Activated CD8-positive, alpha-beta memory T cell treated with anti-CD3 and anti-CD28 coated beads, Interleukin-2, amount 50 U/mL, for 24 hours (primary cell): Measurements from ENCODE around the gene SRCIN1.

Experiments used
- DNase-seq: peaks from one replicate; pipeline ENCODE4 v3.0.0-alpha.2; 2020; ENCODE audit errors: extremely low read depth

Gene SRCIN1

DNA sequence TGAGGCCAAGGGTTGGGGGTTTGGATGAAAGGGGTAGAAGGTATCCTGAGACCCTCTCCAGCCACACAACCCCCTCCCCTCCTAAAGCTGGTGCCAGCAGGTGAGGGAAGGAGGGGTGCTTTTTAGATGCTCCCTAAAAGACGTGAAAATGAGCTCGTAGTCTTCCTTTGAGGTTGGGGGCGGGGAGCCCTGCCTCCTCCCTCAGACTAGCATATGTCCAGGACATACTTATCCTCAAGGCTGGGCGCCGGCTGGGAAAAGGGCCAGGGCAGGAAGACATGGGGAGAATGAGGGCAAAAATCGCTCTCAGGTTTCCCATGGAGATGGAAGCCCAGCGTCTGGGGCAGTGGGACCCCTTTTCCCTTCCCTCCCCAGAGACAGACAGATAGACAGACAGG, 26.7 kb downstream of the SRCIN1 start:
- no peak for DNase-seq

DNA sequence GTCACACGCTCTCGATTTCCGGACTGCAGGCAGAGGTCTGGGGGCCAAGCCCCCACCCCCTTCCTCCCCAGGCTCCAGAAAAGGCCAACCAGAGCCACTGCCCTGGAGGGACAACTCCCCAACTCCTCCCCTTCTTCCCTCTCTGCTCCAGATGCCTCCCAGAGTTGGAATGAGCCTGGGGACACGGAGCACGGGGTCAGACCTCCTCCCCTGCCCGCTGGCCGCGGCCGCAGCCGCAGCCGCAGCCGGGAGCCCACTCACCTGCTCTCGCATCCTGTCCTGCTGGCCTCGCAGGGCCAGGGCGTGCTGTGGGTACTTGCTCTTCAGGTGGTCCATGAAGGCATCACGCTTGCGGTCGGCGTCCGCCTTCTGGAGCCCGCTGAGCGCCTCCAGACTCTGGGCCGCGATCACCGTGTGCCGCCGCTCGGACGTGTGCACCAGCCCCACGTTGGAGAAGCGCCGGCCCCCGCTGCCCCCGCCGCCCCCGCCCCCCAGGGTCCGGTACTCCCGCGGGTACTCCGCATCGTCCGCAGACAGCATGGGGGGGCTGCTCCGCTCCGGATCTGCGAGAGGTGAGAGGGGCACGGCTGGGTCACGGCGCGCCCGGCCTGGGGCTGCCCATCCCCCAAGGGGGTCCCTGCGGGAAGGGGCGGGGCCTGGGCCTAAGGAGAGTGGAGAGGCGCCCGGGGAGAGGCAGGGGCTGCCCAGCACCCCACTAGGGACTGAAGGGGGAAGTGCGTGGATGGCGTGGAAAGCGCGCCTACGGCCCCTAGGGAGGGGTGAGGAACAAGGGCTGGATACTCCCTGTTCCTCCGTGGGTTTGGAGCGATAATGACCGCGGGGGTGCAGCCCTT, 27.3 kb downstream of the SRCIN1 start:
- DNase-seq, result no peak

DNA sequence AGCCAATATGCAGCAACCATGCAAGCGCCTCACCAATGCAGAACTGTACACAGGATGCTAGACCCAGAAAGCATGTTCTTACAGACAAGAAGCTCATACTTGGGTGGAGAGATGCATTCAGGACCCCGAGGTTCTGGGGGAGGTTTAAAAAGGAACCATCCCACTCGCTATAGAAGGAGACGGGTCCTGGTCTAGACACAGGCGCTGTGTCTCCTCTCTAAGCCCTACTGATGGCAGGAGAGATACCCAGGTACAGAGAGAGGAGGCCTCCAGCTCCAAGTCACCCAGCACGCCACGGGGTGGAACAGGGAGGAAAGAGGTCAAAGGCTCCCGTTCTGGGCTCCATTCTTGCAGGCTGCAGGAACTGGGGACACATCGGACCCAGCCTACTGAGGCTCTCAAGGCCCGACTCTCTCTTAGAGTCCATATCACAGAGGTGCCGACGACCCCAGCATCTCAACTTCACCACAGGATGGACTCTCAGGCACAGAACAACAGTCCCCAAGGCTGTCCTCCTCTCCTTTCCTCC, 28.0 kb downstream of the SRCIN1 start:
- no peak for DNase-seq

DNA sequence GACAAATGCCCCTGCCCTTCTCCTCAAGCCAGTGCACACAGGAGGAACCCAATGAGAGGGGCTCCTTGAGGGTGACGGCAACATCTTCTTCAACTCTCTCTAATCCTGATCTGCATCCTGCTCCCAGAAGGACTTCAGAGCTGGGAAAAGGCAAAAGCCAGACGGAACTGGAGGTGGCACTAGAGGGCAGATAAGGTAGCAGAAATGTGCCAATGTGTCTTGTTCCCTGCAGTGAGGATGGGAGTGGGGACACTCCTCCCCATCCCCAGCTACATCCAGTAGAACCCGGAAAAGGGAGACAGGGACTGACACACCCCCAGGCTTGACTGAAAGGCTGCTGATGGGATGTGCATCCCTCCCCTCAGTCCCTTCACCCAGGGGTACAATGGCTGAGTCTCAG, 28.5 kb downstream of the SRCIN1 start:
- DNase-seq, result no peak

DNA sequence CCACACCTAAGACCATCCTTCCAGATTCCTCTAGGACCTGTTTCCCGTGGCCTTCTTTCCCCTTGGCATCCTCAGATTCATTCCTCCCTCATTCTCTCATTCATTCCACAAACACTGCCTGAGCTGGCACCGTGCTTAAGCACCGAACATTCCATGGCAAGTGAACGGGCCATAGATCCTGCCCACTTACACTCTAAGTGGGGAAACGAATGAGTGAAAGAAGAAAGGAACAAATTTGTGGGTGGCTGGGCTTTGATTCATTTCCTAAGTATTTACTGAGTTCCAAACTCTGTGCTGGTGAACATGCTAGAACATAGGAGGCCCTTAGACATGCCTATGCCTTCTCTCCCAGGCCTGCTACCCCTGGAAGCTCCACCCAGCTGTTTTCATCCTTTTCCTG, 30.0 kb downstream of the SRCIN1 start:
- no peak for DNase-seq

DNA sequence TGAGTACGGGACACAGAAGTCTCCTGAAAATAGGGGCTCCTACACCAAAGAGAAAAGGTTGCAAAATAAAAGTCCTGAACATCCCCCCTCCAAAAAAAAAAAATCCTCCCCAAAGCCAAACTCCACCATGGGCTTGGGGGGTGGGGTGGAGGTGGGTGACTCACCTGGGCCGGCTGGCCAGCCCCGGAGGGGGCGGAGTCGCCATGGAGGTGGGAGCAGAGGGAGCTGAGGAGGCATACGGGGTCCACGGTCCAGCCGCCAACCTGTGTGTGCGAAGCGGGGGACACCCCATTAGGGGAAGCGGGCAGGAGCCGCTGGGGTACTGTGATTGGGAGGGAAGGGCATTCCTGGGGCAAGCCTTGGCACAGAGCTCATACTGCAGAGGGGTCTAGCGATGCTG, 31.0 kb downstream of the SRCIN1 start:
- DNase-seq, result no peak

DNA sequence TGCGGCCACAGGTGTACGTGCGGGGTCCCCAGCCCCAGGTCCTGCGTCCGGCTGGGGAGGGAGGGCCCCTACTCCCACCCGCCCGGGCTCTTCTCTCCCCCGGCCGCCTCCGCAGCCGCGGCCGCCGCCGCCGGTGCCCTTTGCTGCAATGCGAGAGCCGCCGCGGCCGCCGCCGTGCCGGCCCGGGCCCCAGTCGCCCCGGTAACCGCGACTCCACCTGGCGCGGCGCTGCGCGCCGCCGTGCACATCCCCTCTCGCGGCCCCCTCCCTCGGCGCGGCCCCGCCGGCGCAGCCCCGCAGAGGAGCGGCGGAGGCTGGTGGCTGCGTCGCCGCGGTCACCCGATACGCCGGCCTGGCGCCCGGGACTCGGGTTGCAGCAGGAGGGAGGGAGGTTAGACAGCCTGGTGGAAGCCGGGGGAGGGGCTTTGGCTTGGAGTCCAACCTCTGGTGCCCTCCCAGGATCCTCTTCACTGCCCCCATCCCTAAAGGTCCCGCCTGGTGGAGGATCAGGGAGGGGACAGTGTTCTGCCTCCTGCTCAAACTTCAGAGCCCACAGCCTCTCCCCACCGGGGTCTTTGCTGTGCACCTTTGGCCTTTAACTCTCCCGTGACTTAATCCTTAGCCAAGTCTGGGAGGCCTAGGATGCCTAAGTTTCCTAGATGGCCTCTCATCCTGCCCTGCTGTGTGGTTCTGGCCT, 32.9 kb downstream of the SRCIN1 start:
- DNase-seq, result no peak

DNA sequence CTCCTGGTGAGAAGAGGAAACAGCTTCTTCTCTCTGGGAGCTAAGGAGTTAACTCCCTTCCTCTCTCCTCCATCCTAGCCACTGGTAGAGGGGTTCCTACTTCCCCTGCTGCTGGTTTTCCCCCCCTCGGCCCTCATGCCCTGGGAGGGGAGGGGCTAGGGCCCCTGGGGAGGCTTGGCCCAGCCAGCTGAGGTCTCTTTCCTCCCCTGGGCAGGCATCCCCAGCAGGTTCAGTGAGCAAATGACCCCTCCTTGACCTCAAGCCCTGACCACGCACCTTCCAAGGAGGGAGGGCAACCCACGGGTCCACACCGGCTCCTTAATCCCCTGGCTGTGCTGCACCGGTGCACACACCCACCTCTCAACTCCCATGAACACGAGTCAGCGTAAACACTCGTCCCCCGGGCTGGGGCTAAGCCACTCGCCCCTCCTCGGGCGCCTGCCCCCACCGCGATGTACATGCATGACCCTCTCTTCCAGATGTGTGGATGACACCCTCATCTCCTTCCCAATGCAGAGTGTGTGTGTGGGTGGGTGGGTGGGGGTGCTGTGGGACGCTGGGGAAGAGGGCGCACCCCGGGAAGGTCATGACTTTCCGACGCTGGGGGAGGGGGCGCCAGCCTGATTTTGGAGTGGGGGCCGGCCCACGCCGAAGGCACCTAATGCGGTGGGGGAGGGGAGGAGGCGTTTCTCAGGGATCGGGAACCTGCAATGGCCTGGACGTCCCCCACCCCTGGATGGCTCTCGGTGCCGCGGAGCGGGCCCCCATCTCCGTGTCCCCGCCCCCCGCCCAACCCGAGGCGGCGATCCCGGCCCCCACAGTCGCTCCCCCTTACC, 33.7 kb downstream of the SRCIN1 start:
- DNase-seq, result no peak

DNA sequence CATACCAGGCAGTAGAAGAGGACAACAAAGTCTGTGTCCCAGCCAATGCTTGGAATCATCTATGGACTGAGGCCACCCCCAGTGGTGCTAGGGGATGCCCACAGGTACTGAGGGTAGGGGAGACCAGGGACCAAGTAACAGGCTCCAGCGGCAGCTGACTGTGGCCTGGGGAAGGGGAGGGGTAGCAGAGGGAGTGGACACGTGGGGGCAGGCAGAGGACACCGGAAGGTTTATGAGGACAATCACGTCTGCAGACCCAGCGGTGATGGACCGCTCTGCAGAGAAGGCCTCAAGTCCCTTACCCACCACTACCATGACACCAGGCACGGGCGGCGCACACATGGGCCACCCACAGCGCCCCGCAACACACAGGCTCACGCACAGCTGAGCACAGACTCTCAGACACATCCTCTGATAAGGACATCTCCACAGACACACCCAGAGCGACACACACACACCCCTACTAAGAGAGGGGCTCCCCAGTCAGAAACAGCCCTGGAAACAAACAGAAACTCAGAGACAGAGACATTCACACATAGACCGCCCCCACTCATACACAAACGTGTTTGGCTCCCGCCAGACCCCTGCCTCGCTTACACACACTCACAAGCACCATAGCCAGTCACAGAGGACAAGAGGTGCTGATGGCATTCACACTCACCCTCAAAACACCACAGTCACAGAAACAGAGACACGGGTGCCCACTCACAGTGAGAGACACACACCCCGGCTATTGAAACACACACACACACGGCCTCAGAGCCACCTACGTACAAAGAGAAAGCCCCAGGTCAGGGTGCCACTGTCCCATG, 35.8 kb downstream of the SRCIN1 start:
- no peak for DNase-seq

DNA sequence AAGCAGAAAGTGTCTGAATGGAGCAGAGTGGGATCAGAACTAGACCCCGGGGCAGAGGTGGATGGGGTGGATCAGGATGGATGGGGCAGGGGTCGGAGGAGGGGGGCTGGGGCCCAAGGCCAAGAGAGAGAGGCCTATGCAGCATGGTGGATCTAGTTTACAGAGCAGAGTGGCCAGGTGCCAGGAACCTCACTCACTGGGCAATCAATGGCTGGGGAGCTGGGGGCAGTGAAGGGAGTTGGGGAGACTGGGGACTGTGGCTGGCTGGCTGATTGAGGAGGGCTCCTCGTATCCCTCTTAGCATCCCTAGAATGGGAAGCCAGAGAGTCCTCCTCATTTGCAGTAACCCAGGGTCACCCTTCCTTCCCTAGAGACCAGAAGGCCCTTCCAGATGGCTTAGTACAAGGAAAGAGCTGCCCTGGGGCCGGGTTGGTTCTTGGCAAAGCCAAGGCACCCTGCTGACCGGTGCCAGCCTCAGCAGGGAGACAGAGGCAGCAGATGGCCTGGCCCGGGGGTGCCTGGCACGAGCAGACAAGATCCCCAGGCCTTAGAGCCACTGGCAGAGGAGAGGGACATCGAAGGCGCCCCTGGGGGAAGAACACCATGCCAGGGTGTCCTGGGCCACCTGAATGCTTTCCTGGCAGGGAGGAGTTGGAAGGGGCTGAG, 36.8 kb downstream of the SRCIN1 start:
- DNase-seq, result no peak

DNA sequence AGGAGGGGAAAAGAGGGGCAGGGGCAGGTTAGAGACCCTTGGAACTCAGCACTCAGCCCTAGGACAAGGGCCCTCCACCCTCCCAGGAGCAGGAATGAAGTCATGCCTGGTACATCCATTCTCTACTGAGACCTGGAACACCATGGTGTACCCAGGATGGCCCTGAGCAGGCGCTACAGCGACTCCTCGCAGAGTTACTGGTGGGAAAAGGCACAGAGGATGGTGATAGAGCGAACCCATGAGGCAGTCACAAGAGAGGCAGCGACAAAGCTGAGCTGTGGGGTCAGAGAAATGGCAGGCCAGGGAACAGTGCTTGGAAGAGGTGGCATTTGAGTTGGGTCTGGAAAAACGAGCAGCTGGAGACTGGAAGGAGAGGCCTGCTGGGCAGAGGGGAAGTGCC, 37.5 kb downstream of the SRCIN1 start:
- no peak for DNase-seq

DNA sequence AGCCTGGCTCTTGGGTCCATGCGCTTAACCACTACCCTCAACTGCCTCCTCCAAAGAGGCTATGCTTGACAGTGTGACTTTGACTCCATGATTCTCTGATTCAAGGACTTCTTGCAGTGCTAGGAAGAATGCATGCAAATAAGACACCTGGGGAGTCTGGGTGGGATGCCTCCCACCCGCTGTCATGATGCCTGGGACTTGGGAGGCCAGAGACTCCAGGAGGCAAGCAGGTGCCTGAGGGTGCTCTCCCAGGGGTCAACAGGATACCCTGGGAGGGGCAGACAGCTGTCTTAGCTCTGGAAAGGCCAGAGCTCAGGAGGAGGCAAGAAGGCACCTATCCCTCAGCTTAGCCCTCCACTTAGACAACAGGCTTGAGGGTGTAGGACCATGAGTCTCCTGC, 38.4 kb downstream of the SRCIN1 start:
- DNase-seq, result no peak

DNA sequence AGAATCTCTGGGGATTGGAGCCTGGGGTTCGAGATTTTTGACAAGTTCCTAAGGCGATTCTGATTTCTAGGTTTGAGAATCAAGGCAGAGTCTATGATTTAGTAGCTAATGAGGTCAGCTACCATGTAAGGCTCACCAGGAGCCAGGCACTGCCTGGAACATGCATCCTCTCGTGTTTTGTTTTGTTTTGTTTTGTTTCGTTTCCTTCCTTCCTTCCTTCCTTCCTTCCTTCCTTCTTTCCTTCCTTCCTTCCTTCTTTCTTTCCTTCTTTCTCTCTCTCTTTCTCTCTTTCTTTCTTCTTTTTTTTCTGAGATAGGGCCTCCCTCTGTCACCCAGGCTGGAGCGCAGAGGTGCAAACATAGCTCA, 39.1 kb downstream of the SRCIN1 start:
- no peak for DNase-seq

DNA sequence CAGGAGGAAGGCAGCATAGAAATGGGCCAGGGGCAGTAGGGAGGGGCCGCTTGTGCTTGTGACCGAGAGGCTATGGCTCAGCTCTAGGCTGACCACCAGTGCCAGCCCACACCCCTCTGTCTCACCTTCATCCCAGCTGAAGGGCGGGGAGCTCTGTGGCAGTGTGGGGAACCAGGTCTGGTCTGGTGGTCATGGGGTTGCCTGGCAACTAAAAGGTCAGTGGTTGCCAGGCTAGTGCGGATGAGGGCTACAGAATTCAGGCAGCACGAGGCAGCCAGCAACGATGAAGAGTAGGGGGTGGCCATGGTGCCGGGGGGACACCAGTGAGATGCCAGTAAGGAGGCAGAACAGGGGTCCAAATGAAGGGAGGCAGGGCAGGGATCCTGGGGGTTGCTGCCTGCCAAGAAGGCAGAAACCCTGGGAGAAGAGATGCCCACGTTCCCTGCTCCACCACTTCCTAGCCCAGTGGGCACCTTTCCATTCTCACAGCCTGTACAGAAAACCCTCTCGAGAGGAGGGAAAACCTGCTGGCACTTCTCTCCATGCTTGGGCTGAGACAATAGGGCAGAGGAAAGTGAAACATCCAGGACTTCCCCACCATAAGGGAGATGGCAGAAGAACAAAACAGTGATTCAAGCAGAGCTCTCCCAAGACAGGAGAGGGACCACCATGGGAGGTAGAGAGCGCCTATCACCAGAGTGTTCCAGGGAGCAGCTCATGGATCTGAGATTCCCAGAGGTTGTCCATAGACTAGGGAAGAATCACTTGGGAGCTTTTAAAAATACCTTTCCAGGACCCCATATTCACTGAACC, 39.7 kb downstream of the SRCIN1 start:
- DNase-seq, result no peak

DNA sequence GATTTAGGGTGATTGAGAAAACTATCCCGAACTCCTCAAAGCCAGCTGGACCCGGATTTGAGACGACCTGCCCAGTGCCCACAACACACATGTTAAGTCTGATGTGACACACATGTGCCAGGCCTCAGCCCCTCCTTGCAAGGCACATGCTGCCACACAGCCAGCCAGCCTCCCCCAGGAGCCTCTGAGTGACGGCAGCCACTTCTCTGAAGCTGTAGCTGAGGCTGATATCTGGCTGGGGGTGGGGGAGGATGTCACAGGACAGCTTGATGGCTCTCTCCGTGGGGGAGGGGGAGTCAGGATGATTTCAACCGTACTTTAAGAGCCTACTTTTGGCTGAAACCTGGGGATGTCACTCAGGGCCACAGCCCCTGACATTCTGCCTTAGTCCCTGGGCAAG, 40.9 kb downstream of the SRCIN1 start:
- no peak for DNase-seq

DNA sequence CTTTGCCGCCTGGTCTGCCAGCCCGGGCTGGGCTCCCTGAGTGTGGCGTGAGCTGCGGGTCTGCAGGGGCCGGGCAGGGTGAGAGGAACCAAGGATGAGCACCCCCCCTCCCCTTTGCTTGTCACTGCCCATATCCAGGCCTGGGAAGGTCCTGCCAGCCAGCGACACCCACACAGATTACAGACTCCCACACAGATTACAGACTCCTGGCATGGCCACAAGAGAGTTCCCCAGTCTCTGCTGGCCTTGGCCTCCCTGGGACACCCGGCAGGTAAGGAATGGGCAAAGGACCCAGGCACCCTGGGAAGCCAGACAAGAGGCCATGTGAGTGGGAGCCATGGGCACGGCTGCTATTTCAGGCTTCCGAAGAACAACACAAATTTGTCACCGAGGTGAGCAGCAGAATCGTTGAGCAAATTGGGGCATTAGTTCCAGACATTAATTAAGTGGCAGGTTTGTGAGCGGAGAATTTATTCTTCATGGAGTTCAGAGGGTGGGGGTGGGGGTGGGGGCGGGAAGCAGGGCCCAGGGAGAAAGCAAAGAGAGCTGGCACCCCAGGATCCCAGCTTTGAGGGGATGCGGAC, 41.4 kb downstream of the SRCIN1 start:
- DNase-seq, result no peak

DNA sequence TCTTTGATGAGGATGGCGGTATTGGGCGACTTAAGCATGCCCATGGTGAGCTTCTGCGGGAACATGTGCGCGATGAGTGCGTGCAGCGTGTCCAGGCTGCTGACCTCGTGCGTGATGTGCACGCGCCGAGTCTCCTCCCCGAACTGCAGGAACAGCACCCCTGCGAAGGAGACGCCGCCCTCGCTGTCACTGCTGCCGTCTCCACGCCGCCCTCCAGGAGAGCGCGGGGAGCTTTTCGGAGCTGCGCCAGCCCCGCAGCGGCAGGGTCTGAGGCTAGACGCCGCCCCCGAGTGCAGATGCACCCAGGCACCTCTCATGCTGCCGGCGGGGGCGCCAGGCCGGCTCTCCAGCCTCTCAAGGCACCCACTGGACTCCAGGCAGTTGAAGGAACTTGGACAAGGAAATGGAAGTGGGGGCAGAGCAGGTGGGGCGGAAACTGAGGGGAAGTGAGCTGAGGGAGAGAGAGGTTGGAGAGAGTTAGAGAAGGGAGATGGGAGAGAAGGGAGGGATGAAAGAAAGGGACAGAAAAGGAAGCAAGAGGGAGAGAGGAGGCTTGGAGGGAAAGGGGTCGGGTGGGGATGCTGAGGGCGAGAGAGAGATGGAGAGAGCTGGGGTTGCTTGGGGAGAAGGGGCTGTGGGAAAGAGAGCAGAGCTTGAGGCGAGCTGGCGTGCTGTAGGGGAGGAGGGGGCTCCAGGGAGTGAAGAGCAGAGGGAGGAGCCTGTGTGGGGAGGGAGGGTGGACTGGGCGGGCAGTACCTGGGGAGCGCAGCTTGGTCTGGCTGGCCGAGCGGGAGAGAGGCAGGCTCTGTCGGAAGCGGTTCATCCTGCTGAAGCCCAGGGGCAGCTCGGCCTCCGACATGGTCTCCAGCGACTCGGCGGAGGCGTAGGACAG, 42.1 kb downstream of the SRCIN1 start:
- DNase-seq, result no peak

DNA sequence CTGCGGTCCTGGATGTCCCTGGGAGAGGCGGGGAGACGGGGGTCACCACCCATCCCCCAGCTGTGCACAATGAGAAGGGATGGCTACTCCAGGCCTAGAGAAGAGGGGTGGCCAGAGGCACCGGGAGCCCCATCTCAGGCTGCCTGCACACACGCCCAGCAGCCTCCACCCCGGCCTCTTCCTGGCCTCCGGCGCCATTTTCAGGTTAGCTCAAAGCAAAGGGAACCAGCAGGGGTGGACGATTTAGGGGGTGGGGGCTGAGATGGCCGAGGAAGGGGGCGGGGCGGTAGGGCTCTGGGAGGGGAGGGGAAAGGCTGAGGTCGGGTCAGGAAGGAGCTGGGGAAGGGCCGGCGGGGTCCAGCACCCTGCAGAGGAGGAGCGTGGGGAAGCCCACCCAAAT, 42.8 kb downstream of the SRCIN1 start:
- no peak for DNase-seq

DNA sequence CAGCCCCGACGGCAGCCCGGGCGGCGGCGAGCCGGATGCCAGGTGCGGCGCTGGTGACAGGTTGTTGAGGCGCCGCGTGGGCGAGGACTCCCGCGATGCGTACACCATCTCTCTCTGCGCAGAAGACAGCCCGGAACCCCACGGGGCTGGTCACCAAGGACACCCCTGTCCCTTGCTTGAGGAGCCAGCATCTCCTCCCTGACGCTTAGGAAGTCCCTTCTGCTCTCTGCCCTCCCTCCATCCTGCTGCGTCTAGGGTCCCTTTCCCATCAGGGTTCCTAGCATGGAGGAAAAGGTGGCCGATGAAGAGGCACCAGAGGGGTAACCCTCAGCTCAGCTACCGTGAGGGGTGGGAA, 43.6 kb downstream of the SRCIN1 start:
- DNase-seq, result no peak
